Spleen (tissue), 7 donors: ENCODE data around the gene RAB7A.

Source experiments
- POLR2A ChIP-seq, 3 donors: fragments of 450-650 bp; IDR thresholded peaks; one replicate each; pipeline ENCODE4 v1.5.1; 2017; ENCODE audit warnings: antibody characterized with exemption in 3 of 3, mild to moderate bottlenecking in 1 of 3
- POLR2AphosphoS5 ChIP-seq, 3 donors: sonication (generic); formaldehyde crosslinking; IDR thresholded peaks; one replicate each; pipeline ENCODE4 v1.5.1; 2017; ENCODE audit warnings: antibody characterized with exemption in 3 of 3
- TF ChIP-seq, protein P1 (sequence below), 11 experiments: fragments of 200-600 bp in 7 of 11; fragments of 450-650 bp in 4 of 11; sonication (generic) in 4 of 11; IDR thresholded peaks in 8 of 11; conservative IDR thresholded peaks in 3 of 11; 1 replicate in 7 of 11; 2 replicates in 4 of 11; pipeline versions ENCODE4 v1.4.0 to v1.8.0; 2016 to 2021; ENCODE audit warnings: antibody characterized with exemption in 11 of 11, inconsistent platforms in 4 of 11, mild to moderate bottlenecking in 1 of 11
- donor health status: DM: no; HTN: no; CAD: no; lungs with moderate emphysema.
- donor health status: DM: no; HTN: no; CAD: no.
- donor health status: DM: no; HTN: no; CAD: no.

DNA sequence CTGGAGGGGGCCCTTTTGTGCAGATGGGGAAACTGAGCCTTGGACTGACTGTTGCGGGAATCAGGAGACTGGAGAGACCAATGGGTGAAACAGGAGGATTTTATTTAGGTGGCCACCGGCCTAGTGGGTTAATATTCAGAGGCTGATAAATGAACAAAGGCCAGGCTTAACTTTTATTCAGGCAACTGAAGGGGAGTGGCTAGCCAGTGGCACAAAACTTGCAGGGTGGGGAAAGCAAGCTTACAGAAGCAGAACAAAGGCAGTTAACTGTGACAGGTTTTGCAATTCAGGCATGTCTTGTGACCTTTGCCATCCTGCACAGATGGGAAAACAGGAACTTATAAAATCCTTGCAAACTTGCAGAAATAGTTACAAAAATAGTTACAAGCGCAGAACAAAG lies 128.5 kb downstream of the RAB7A start:
- TF ChIP-seq, protein P1, sequence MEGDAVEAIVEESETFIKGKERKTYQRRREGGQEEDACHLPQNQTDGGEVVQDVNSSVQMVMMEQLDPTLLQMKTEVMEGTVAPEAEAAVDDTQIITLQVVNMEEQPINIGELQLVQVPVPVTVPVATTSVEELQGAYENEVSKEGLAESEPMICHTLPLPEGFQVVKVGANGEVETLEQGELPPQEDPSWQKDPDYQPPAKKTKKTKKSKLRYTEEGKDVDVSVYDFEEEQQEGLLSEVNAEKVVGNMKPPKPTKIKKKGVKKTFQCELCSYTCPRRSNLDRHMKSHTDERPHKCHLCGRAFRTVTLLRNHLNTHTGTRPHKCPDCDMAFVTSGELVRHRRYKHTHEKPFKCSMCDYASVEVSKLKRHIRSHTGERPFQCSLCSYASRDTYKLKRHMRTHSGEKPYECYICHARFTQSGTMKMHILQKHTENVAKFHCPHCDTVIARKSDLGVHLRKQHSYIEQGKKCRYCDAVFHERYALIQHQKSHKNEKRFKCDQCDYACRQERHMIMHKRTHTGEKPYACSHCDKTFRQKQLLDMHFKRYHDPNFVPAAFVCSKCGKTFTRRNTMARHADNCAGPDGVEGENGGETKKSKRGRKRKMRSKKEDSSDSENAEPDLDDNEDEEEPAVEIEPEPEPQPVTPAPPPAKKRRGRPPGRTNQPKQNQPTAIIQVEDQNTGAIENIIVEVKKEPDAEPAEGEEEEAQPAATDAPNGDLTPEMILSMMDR (IDR thresholded peaks at IDR 0.05 in 8 of 11, conservative IDR thresholded peaks at IDR 0.05 in 3 of 11): no peak
- TF ChIP-seq POLR2AphosphoS5 (IDR thresholded peaks at IDR 0.05): no peak
- no peak for TF ChIP-seq POLR2A (IDR thresholded peaks at IDR 0.05)
